Activated CD8-positive, alpha-beta memory T cell treated with anti-CD3 and anti-CD28 coated beads, Interleukin-2, amount 50 U/mL, for 24 hours (primary cell): ENCODE results near the gene GGCX.
"Not testable (repeated sequence)": the region's sequence is repeated elsewhere in the genome, so short reads cannot be mapped to it uniquely, and the experiment has no call there.

Experiments
- DNase-seq: peaks from one replicate; pipeline ENCODE4 v3.0.0-alpha.2; 2020; ENCODE audit errors: extremely low read depth

GGCX gene

GRCh38 chr2:85594715-85595300 lies 33.5 kb upstream of the GGCX start:
- no peak for DNase-seq

GRCh38 chr2:85593023-85593422 lies 31.7 kb upstream of the GGCX start:
- no peak for DNase-seq

- DNase-seq: not testable (repeated sequence)
Observed at GRCh38 chr2:85592299-85592698, 31.0 kb upstream of the GGCX start.

DNA sequence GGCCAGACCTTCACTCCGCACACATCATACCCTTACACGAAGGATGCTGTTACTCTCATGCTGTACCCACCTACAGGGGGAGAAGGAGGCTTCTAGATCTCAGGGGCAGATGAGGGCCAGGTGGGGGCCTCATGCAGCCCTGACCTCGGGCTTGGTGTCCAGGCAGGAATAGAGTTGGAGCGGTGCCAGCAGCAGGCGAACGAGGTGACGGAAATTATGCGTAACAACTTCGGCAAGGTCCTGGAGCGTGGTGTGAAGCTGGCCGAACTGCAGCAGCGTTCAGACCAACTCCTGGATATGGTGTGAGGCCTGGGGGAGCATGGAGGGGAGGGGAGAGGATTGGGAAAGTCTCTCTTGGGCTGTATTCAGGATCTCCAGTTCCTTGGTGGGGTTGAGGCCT lies 30.3 kb upstream of the GGCX start:
- no peak for DNase-seq

- DNase-seq: no peak
Observed at GRCh38 chr2:85590950-85591349, 29.7 kb upstream of the GGCX start.

DNA sequence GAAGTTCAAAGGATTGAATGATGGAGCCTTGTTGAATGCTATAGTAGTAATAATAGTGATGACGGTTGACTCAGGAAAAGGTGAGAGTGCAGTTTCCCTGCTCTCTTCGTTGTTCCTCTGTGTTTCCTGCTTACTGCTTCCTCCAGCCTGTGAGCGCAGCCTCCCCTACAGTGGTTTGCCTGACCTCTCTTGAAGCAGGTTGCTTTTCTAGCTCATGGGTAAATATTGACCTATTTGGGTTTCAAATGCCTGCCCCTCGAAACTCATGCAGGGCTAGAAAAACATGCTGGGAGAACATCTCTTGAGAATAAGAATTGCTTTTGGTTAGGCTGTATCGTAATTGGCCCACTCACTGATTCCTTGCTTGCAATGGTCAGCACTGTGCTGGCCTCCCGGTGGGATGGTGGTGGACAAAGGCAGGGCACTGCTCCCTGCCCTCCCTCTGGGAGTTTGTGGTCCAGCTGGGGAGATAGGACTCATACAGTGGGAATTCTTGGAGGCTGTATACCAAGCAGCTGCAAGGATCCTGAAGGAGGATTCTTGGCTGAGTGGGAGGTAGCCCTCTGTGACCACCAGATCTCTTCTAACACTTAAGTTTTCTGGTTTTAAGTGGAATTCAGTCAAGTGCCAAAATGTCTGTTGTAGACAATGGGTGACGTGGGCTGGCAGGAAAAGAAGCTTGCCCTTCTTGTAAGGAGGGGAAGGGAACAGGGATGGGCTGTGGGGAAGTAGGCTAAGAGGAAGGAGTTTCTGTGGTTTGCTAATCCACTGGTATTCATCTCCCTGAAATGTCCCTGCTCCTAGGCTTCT lies 28.9 kb upstream of the GGCX start:
- no peak for DNase-seq

GRCh38 chr2:85589181-85589580 lies 27.9 kb upstream of the GGCX start:
- no peak for DNase-seq

DNA sequence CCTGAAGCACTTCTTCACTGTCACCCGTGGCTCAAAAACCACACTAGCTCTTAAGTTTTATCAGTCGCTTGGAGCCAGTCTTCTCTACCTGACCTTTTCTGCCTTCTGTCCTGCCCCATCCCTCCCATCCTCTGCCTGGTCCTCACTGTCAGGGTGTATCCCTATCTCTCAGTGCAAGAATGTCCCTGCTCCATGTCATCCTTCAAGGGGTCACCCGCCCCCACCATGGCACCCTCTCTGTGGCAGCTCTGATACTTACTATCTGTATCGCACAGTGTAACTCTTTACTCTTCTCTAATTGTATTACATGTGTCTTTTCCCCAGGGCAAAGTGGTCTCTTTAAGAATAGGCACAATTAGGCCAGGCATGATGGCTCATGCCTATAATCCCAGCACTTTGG lies 27.4 kb upstream of the GGCX start:
- no peak for DNase-seq

GRCh38 chr2:85588236-85588635 lies 26.9 kb upstream of the GGCX start:
- DNase-seq: no peak

GRCh38 chr2:85585781-85586105 lies 24.4 kb upstream of the GGCX start:
- no peak for DNase-seq

DNA sequence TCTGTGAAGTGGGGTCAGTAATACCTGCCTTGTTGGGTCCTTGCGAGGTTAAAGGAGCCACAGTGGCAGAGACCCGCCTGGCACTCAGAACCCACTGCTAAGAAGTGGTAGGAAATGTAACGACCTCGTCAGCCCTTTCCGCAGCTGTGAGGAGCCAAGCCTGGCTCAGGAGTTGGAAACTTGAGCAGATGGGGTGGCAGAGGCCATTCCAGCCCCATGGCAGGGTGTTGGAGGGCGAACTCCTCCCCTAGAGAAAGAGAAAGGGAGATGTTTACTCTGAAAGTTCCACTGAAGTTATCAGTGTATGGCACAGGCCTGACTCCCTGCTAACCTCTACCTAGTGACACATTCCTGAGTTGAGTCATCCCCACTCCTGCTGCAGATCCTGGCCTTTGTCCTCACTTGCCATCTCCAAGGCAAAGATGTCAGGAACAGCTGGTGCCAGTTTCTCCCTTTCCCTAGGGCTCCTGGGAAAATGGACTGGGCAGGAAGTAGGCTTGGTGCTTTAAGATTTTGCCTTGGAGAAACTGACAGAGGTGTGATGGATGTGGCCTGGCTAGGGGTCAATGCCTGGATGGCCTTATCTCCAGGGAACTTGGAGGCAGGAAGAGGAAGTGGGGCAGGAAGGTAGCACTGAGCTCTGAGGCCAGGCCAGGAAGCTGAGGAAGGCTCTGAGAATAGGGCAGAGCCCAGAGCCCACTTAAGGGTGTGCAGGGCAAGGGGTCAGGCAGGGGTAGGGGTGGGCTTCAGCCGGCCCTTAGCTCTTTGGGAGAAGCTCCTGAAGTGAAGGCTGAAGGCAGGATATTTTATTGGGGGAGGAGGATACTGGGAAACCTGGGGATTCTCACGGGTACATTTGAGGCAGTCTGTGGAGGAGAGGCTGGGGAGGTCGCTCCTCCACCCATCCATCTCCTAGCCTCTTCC lies 23.8 kb upstream of the GGCX start:
- DNase-seq: no peak

DNA sequence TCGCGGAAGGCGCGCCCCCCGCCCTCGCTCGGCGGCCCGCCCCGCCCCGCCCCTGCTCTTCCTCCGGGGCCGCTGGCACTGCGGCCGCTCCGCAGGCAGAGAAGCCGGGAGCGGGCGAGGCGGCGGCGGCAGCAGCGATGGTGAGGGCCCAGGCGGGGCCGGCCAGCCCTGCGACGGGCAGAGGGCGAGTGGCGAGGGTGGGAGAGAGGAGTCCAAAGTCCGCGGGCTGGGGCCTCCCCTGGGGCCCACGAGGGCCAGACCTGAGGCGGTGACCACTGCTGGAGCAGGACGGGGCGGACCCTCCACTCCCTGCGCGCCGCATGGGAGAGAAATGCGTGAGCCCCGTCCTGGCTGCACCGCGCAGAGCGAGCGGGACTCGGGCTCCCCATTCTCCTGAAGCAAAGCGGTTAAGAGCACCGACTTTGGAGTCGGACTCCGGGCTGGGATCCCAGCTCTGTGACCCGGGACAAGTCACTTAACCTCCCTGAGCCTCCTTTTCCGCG lies 23.1 kb upstream of the GGCX start, which contains the start of gene VAMP5:
VAMP5 (plus strand) TSS at position 78 of the 503 bp plus-strand sequence; CDS start at position 138, 60 bp downstream.
- DNase-seq: no peak

DNA sequence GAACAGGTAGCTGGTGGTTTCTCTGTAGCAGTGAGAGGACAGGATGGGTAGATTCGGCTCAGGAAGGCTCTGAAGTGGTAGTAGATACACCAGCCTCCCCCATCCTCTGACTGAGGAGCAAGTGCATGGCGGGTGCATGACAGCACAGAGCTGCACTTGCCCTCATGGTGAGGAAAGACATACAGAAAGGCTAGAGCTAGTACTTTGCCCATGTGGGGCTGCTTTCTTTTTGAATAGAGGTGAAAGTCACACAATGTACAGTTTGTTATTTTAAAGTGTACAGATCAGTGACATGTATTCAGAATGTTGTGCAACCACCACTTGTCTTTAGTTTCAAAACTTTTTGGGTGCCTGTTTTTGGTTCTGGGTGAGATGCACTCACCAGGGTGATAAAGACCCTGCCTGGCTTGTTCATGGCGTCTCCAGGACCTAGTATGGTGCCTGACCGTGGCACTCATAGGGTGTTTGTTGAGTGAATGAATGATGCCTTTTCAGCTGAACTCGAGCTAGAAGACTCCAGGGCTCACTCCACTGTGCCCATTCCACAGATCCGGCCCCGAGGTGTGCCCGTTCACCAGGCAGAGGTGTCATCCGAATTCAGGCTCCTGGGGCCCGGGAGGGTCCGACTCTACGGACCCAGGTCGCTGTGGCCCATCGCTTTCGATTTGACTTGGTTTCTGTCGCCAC lies 22.5 kb upstream of the GGCX start:
- DNase-seq: no peak

GRCh38 chr2:85582492-85582891 lies 21.2 kb upstream of the GGCX start:
- DNase-seq: no peak

- DNase-seq: no peak
Observed at GRCh38 chr2:85580206-85580605, 18.9 kb upstream of the GGCX start.

DNA sequence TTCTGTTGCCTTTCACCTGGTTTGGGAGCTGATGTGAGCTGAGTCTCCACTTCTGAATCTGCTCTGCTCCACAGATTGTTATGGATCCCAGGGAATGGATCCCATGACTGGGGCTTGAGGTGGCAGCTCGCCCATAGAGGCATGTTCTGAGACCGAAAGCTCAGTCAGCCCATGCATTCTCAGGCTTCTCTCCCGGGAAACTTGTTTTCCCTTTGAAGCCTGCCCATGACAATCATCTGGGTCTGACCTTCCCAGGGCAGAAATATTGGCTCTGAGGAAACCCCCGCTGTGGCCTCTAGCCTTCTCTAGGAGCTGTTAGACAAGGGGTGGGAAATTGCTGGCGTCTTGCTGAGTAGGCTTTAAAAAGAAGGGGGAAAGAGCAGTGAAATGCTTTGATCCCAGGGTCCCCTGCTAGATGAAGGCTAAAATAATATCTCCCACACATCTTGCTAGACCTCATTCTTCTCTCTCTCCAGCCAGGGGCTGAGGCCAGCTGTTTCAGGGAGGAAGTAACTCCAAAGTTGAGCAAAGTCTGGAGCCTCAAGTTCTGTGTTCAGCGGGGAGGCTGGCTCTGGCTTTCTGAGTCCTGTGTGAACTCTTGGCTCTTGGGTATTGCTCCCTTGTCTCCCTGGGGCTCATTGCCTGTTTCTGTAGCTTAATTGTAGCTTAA lies 18.1 kb upstream of the GGCX start:
- DNase-seq: no peak

DNA sequence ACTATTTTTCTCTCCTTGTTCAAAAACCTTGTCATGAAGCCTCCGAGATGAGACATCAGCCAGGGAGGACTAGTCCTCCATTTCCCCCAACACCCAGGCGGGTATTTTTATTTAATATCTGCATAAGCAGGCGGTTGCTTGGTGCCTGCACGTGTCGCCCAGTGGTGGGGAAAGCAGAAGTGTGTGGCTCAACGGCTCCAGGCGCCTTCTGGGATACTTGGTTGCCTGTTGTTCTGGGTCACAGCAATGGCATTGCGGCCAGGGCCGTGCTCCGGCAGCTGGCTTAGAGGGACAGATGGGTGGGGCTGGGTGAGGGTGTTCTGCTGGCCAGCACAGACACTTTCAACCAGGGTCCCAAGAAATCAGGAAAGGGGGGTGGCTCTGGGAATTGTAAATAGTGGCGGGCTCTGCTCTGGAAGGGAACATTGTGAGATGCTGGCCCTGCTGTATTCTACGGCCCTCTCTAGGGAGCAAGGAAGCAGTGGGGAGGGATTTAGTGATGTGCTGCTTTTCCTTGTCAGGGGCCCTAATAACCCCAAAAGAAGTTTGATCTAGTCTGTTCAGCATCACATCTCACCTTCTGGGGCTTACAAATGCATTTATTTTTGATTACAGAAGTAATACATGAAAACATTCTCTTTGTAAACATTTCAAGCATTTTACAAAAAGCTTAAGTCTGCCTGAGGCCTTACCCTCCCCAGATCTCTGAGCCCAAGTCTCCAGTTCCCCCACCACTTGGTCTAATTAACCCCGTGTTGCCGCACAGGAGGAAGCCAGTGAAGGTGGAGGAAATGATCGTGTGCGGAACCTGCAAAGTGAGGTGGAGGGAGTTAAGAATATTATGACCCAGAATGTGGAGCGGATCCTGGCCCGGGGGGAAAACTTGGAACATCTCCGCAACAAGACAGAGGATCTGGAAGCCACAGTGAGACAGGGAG lies 17.2 kb upstream of the GGCX start:
- DNase-seq: no peak

- no peak for DNase-seq
Observed at GRCh38 chr2:85577386-85578242, 16.3 kb upstream of the GGCX start, which contains the start of gene VAMP8. Gene VAMP8 (plus strand): TSS chr2:85577586. CDS start chr2:85577647, 61 bp downstream.

GRCh38 chr2:85577063-85577385 lies 15.7 kb upstream of the GGCX start:
- DNase-seq: no peak
